ENCODE results near the gene DUSP22. TPM values are rescaled to one million over a fixed set of nuclear protein-coding genes. Genes with fewer than 3 reads are reported as not detected.

The DUSP22 gene
- total RNA-seq, 1 experiment from 2014 or later: 16.0 TPM

DNA sequence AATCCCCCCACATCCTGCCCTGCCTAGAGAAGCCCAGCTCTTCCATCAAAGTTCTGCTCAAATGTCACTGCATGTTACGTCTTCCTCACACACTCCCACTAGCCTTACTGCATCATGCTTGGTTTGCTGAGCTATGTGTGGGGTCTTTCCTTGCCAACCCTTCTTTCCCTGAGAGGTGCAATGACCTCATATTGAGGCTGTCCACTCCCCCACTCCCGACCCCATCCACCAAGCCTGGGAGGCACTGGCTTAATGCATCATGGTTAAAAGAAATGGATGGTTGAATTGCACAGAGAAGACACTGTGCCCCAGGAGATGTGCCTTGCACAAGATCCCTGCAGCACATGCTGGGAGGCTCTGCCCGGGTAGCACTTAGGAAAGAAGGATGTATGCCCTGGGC is 91.6 kb downstream of the DUSP22 start:
- no peak overlapping the region for H3K27ac ChIP-seq (ENCODE audit: low read depth, low read length, poor library complexity, severe bottlenecking)
- H3K36me3 ChIP-seq (ENCODE audit: insufficient read depth, low read length, poor library complexity, severe bottlenecking): no peaks in the 10 kb centered on the region
- H3K9me3 ChIP-seq (ENCODE audit: low read depth, low read length, poor library complexity, severe bottlenecking): no peaks in the 10 kb centered on the region
- H3K27me3 ChIP-seq (replicated peaks; ENCODE audit: insufficient read depth, low read depth, low read length, poor library complexity): peaks cover 36% of the 10 kb centered on the region
- no peaks in the 10 kb centered on the region for H3K4me1 ChIP-seq (ENCODE audit: insufficient read depth, low read length, poor library complexity, severe bottlenecking)
- no peak for DNase-seq (ENCODE audit: low spot score)
- ChIA-PET POLR2A (ENCODE audit: low non-redundant PET) (no interaction called here), CTCF (no interaction called here)
- no TSS peak for BruUV-seq (replicated peaks)
- intact Hi-C loops (cut with micrococcal nuclease; ENCODE audit: unreplicated experiment): no loop called here
- TF ChIP-seq CTCF (conservative IDR thresholded peaks at IDR 0.05; ENCODE audit: low read depth, low read length) (no peak), EZH2 (IDR thresholded peaks at IDR 0.05; ENCODE audit: borderline replicate concordance, low read depth, low read length, poor library complexity, severe bottlenecking) (no peak)
- H3K4me3 ChIP-seq (ENCODE audit: low read depth, low read length, poor library complexity, severe bottlenecking): no peak overlapping the region

- H3K9me3 ChIP-seq (ENCODE audit: low read depth, low read length, poor library complexity, severe bottlenecking): no peaks in the 10 kb centered on the region
- no peak overlapping the region for H3K27ac ChIP-seq (ENCODE audit: low read depth, low read length, poor library complexity, severe bottlenecking)
- TF ChIP-seq EZH2 (IDR thresholded peaks at IDR 0.05; ENCODE audit: borderline replicate concordance, low read depth, low read length, poor library complexity, severe bottlenecking) (no peak), CTCF (conservative IDR thresholded peaks at IDR 0.05; ENCODE audit: low read depth, low read length) (no peak)
- no peak for DNase-seq (ENCODE audit: low spot score)
- H3K4me3 ChIP-seq (ENCODE audit: low read depth, low read length, poor library complexity, severe bottlenecking): no peak overlapping the region
- BruUV-seq (replicated peaks): no TSS peak
- CTCF ChIA-PET: no interaction called here
- POLR2A ChIA-PET (ENCODE audit: low non-redundant PET): no interaction called here
- H3K27me3 ChIP-seq (replicated peaks; ENCODE audit: insufficient read depth, low read depth, low read length, poor library complexity): peaks cover 47% of the 10 kb centered on the region
- no peaks in the 10 kb centered on the region for H3K4me1 ChIP-seq (ENCODE audit: insufficient read depth, low read length, poor library complexity, severe bottlenecking)
- intact Hi-C loops (cut with micrococcal nuclease; ENCODE audit: unreplicated experiment): no loop called here
- H3K36me3 ChIP-seq (ENCODE audit: insufficient read depth, low read length, poor library complexity, severe bottlenecking): no peaks in the 10 kb centered on the region
Measured at GRCh38 chr6:384898-385297, 92.6 kb downstream of the DUSP22 start.

GRCh38 chr6:385614-386013 is 93.3 kb downstream of the DUSP22 start:
- no peak for DNase-seq (ENCODE audit: low spot score)
- no peak for TF ChIP-seq EZH2 (IDR thresholded peaks at IDR 0.05; ENCODE audit: borderline replicate concordance, low read depth, low read length, poor library complexity, severe bottlenecking)
- TF ChIP-seq CTCF (conservative IDR thresholded peaks at IDR 0.05; ENCODE audit: low read depth, low read length): no peak
- no peak overlapping the region for H3K27ac ChIP-seq (ENCODE audit: low read depth, low read length, poor library complexity, severe bottlenecking)
- no peaks in the 10 kb centered on the region for H3K9me3 ChIP-seq (ENCODE audit: low read depth, low read length, poor library complexity, severe bottlenecking)
- no TSS peak for BruUV-seq (replicated peaks)
- no peaks in the 10 kb centered on the region for H3K4me1 ChIP-seq (ENCODE audit: insufficient read depth, low read length, poor library complexity, severe bottlenecking)
- peaks cover 54% of the 10 kb centered on the region for H3K27me3 ChIP-seq (replicated peaks; ENCODE audit: insufficient read depth, low read depth, low read length, poor library complexity)
- H3K36me3 ChIP-seq (ENCODE audit: insufficient read depth, low read length, poor library complexity, severe bottlenecking): no peaks in the 10 kb centered on the region
- ChIA-PET CTCF (no interaction called here), POLR2A (ENCODE audit: low non-redundant PET) (no interaction called here)
- no peak overlapping the region for H3K4me3 ChIP-seq (ENCODE audit: low read depth, low read length, poor library complexity, severe bottlenecking)
- intact Hi-C loops (cut with micrococcal nuclease; ENCODE audit: unreplicated experiment): no loop called here
